Stimulated activated CD4-positive, alpha-beta T cell treated with anti-CD3 and anti-CD28 coated beads, Interleukin-15, amount 100 ng/mL, for 24 hours (primary cell): Measurements from ENCODE around the gene TNFRSF9.
"Not testable (repeated sequence)": the region's sequence is repeated elsewhere in the genome, so short reads cannot be mapped to it uniquely, and the experiment has no call there.

Experiments
- DNase-seq: peaks from one replicate; pipeline ENCODE4 v3.0.0-alpha.2; 2020

Gene TNFRSF9

DNA sequence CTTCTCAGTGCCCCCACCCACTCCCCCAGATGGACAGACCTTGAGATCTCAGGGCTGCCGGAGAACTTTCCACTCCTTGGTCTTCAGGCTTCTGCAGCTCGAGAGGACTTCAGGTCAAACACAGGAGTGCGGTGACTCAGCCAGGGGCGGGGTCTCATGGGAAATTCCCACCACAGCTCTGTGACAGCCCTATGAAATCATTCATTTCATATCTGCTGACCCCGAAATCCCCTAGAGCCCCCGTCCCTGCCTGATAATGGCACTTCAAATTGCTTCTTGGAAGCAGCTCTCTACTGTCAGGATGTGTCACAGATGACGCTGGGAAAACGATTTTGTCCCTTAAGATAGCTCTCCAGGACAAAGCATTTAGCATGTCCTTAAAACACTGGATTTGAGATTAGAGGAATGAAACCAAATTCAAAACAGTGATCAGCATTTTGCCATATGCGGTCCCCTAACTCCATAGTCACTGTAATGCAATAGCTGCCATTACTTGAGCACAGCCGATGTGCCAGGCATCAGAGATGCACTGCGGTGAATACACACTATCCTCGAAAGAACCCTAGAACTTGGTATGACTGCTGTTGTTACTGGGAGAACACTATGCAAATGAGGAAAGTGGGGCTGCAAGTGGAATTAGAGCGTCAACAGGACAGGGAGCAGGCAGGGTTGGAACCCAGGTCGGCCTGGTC, at the start of gene TNFRSF9:
Gene TNFRSF9 (minus strand): TSS at position 95 of the 692 bp plus-strand sequence. CDS start 845 bp downstream, outside the sequence.
- peak; percentile 91 for DNase-seq

DNA sequence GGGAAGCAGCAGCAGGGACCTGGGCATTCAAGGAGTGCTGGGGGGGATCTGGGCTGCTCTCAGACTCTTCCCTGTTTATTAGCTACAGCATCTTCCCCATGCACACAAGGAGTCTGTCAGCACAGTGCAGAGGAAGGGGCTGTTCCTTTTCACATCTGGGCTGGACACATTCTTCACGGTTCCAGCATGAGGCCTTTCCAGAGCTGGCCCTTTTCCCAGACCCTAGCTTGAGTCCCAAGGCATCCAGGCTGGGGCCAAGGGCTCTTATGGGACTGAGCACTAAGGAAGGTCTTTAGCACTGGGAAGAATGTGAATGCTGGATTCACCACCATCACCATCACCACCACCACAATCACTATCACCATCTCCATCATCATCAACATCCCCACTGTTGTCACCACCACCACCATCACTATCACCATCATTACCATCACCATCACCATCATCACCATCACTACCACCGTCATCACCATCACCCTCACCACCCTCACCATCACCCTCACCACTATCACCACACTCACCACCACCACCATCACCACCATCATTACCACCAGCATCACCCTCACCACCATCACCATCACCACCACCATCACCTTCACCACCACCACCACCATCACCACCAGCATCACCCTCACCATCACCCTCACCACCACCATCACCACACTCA, 49.3 kb upstream of the TNFRSF9 start:
- DNase-seq: no peak

DNA sequence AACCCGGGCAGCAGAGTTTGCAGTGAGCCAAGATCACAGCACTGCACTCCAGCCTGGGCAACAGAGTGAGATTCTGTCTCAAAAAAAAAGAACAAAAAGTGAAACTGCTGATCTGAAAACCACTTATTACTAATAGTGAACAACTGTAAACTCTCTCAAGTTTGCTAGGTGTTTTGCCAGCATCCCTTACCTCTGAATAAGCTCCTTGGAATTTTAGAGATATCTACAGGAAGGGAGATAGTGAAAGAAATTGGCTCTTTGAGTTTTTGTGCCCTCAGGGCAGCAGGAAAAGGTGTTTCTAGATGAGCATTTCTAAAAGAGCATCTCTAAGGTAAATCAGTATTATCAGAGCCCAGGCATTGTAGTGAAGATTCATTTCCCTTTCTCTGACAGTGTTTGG, 47.9 kb upstream of the TNFRSF9 start:
- DNase-seq: no peak

DNA sequence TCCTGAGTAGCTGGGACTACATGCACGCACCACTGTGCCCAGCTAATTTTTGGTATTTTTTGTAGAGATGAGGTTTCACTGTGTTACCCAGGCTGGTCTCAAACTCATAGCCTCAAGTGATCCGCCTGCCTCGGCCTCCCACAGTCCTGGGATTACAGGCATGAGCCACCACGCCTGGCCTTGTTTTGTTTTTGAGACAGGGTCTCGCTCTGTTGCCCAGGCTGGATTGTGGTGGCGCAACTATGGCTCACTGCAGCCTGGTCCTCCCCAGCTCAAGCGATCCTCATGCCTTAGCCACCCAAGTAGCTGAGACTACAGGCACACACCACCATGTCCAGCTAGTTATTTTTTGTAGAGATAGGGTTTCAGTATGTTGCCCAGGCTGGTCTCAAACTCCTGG, 46.9 kb upstream of the TNFRSF9 start:
- no peak for DNase-seq

DNA sequence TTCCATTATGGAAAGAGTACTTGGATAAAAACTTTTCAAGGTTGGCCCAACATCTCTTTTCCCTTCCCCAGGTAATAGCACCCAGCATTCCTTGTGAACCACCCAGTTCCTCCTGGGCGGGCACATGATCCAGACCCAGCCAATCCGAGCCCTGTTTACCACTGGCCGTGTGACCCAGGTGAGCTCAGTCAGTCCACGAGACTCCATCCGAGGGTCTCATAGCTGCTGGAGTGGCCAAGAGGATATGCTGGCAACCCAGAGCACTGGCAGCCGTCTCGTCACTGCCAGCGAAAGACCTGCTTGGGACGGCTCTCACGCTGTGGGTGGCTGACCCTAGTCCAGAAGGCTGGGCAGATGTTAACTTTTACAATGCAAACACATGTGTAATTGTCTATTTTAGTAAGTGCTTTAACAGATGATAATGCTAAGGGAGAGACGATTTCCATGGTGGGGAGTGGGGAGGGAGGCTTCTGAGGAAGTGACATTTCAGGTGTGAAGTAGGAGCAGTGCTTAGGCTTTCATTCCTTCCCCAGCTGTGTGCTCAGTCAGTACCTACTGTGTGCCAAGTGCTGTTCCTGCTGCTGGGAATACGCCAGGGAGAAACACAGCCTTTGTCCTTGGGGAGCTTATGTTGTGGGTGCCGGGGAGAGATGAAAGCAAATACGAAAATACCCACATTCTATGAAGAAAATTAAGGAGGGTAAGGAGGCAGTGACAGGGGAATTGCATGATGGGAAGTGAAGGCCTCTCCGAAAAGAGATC, 45.4 kb upstream of the TNFRSF9 start:
- no peak for DNase-seq

DNA sequence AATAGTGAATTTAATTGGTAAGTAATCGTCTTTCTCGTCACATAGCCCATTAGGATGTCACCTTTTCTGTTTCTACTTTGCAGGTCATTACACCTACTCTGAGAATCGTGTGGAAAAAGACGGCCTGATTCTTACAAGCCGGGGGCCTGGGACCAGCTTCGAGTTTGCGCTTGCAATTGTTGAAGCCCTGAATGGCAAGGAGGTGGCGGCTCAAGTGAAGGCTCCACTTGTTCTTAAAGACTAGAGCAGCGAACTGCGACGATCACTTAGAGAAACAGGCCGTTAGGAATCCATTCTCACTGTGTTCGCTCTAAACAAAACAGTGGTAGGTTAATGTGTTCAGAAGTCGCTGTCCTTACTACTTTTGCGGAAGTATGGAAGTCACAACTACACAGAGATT, 44.2 kb upstream of the TNFRSF9 start:
- no peak for DNase-seq

DNA sequence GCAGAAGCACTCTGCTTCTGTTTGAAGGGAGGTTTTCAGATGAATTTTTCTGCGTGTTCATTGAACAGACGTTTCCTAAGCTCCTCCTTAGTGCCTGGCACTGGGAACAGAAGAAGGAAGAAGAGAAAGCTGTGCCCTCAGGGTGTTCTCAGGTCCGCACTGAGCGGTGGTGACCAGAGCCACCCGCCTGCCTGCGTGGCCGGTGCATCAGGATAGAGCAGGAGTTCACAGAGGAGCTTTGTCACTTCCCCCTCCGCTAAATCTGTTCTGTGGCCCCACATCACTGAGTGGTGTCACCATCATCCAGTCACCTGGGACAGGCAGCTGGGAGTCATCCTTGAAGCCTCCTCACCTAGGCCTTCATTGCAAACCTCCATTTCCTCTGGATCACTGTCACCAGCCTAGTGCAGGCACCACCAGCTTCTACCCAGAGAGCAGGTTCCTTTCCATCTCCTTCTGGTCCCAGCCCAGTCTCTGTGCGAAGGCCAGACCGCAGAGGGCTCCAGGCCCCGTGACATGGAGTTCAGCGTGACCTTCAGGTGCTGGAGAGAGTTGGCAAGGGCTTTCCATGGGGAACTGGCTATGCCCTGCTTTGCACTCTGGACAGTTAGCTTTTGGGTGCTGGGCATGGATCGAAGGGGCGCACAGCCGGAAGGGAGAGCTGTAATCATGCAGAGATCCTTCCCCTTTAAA, 42.6 kb upstream of the TNFRSF9 start:
- no peak for DNase-seq

DNA sequence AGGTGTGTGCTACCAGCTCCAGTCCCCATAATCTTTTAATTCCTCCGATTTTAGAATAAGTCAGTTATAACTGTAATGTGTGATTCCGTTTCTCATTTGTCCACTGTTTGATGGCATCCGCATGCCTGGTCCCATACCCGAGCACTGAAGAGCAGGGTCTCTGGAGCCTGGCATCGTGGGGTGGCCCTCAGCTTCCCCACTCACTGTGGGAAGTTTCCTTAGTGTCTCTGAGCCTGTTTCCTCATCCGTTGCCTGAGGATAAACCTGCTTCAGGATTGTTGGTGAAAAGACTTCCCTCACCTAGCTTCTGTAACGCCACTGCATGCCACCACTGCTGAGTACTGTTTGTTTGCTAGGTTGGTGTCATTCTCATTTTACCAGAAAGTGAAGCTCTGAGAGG, 40.3 kb upstream of the TNFRSF9 start:
- no peak for DNase-seq

DNA sequence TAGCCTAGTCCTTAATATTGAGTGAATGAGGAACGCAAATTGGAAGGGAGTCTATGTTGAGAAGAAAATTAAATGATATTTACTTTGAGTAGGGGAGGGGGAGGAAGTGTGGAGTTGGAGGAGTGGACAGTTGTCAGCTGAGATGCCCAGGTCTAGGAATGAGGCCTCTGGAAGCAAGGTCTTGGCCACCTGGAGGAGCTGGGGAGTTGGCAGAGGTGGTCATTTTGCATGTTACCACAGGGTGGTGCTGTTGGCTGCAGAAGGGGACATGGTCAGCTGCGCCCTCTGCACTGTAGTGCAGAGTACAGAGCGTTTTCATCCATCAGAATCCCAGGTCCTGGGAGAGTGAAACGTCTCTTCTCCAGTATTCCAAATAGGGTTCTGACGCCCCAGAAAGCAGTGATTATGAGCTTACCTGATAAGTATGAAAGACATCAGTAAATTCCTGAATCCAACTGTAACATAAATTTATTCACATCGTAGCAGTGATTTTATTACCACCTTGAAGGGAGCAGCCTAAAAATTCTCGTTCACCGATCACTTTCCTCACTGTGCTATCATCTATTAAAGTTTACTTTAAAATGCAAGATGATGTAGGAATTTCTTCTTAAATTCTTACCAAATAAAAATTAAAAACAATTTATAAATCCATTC, 34.7 kb upstream of the TNFRSF9 start:
- DNase-seq: peak; percentile 40

DNA sequence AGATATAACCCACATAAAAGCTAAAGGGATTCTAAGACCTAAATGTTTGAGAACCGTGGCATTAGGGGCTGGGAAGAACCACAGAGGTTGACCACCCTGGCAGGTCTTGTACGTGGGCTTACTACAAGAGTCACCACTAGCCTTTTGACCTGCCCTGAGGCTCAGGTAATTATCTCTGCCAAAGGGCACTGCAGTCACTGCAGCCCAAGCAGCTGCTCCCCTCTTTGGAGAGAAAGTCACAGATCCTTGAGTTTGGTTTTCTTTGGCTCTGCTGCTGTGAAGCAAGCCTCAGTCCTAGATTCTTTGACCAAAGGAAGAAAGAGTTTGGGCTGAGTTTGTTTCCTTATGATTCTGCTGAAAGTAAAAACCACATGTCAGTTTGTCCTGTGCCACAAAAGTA, 32.4 kb upstream of the TNFRSF9 start:
- DNase-seq: no peak

DNA sequence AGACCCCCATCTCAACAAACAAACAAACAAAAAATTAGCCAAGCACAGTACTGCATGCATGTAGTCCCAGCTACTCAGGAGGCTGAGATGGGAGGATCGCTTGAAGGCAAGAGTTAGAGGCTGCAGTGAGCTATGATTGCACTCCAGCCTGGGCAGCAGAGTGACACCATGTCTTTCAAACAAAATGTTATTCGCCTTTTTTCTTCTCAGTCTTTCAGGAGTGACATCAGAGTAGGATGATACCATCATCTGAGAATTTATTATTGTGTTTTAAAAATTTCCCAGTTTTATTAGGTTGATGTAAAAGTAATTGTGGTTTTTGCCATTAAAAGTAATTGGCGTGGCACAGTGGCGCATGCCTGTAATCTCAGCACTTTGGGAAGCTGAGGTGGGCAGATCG, 31.6 kb upstream of the TNFRSF9 start:
- DNase-seq: no peak

DNA sequence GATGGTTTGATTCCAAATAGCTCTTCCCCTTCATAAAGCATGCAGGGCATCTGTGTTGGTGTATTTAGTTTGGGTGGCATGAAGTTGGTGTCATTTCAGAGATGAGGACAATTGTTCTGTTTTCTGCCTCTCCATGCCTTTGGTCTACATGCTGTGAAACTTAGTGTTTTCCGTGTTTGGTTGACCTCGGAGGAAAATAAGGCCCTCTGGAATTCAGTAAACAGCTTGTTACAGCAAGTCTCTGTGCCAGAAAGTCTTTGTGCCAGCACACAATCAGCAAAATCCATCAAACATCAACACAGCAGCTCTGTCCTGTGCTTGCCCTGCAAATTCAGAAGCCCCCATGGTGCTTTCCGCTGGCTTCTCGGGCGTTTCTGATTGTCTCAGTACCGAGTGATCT, 30.4 kb upstream of the TNFRSF9 start:
- no peak for DNase-seq

DNA sequence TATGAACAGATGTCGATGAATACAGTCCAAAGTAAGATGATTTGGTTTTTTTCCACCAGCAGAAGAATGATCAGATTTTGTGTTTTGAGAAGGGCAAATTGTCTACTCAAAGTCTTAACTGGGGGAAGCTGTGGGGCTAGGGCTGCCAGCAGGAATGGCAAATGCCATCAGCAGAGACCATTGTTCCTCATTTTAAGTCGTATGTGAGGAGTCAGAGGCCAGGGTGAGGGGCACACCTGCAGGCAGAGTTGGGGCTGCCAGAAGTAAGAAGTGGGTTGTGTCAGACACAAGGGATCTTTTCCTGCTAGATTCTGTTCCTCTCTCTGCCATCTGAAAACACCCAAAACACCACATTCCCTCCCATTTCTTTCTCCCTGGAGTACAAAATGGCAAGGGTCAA, 29.6 kb upstream of the TNFRSF9 start:
- no peak for DNase-seq

DNA sequence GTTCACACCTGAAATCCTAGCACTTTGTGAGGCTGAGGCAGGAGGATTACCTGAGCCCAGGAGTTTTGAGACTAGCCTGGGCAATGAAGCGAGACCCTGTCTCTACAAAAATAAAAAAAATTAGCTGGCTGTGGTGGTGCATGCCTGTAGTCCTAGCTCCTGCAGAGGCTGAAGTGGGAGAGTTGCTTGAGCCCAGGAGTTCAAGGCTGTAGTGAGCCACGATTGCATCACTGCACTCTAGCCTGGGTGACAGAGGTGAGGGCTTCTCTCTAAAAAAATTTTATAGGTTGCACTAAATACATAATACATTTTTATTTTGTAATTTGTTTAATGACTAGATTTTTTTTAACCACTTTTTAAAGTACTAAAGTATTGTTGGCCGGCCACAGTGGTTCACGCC, 27.0 kb upstream of the TNFRSF9 start:
- DNase-seq: no peak

DNA sequence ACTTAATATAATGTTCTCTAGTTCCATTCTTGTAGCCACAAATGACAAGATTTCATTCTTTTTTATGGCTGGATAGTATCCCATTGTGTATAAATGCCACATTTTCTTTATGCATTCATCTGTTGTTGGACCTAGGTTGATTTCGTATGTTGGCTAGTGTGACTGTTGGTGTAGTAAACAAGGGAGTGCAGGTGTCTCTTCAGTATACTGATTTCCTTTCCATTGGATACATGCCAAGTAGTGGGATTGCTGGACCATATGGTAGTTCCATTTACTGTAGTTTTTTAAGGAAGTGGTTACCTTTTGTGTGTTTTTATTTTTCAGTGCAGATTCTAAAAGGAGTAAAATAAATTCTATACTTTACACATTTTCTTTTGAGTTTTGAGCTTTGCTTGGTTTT, 26.6 kb upstream of the TNFRSF9 start:
- no peak for DNase-seq

DNA sequence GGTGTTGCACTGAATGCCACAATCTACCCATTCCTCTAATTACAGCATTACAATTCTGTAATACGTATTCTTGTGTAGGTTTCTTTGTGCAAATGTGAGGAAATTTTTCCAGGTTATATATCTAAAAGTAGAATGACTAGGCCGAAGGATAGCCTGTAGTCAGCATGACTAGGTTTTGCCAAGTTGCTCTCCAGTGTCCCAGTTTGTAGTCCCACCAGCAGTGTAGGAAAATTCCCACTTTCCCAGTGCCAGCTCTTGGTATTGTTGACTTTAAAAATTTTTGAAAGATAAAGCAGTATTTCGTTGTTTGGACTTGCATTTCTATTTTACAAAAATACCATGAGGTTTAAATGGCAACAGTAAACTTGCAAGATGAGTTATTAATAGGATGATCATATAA, 23.8 kb upstream of the TNFRSF9 start:
- no peak for DNase-seq

DNA sequence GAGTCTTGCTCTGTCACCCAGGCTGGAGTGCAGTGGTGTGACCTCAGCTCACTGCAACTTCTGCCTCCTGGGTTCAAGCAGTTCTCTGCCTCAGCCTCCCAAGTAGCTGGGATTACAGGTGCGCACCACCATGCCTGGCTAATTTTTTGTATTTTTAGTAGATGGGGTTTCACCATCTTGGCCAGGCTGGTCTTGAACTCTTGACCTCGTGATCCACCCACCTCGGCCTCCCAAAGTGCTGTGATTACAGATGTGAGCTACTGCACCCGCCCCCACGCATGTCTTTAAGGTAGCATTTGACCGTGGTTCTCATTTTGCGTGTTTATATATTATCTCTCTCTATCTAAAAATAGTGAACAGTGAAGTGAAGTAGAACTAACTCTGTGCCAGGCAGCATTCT, 23.2 kb upstream of the TNFRSF9 start:
- not testable (repeated sequence) for DNase-seq

DNA sequence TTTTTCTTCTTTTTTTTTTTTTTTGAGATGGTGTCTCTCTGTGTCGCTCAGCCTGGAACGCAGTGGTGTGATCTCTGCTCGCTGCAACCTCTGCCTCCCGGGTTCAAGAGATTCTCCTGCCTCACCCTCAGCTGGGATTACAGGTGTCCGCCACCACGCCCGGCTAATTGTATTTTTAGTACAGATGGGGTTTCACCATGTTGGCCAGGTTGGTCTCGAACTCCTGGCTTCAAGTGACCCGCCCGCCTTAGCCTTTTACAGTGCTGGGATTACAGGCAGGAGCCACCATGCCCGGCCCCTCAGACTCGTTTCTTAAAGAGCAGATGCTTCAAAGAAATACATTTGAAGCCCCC, 22.7 kb upstream of the TNFRSF9 start:
- not testable (repeated sequence) for DNase-seq

DNA sequence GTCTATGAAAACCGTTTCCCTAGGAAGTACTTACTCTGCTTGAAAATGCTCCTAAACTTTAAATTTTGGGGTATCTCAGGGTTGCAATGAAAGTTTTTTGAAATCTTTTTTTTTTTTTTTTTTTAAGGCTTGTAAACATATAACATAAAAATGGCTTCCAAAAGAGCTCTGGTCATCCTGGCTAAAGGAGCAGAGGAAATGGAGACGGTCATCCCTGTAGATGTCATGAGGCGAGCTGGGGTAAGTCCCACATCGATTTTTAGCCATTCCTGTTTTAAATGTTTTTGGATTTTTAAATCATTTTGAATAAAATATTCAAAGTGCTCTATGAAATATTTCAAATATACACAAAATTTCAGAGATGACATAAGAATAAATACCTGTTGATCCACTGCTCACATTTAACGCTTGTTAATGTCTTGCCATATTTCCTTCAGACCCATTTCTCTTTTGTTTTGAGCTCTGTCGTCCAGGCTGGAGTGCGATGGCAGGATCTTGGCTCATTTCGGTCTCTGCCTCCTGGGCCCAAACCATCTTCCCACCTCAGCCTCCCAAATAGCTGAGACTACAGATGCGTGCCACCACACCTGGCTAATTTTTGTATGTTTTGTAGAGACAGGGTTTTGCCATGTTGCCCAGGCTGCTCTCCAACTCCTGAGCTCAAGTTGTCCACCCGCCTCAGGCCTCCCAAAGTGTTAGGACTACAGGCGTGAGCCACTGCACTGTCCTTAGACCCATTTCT, 22.2 kb upstream of the TNFRSF9 start:
- DNase-seq: no peak

DNA sequence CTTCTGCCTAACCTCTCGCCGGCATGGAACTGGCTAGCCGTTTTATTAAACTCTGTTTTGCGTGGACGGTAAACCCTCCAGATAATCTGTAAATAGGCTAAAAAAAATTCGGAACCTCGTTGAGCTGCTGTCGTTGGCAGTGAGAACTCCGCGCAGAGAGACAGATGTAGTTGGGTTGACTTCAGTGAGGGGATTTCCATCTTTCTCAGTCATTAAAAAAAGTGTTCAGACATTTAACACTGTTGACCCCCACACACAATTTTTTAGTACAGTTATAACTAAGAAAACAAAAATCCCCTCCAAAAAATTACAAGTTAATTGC, 21.3 kb upstream of the TNFRSF9 start:
- no peak for DNase-seq

DNA sequence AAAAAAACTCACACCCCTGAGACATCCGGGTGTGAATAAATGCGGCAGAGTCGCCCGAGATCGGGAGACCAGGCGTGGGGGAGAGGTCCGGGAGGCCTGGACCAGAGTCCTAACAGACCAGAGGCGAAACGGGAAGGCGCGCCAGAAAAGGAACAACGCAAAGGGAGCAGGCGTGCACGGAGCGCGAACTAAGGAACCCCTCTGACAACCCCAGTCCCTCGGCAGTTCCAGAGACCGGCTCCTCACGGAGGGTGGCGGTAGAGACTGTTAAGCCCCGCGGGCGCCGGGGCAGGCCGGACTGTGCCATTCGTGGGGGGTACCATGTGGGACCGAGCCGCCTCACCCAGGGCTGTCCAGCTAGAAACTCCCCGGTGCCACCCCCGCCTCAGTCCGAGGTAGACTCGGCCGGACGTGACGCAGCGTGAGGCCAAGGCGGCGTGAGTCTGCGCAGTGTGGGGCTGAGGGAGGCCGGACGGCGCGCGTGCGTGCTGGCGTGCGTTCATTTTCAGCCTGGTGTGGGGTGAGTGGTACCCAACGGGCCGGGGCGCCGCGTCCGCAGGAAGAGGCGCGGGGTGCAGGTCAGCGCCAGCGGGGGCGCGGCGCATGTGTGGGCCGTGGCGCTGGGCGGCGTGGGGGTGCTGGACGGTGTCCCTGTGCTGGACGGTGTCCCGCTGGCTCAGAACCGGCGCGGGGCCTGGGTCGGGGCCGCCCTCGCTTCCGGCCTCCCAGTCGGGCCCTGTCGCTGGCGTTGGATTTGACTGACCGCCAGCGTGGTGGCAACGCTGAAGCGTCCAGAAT, 20.8 kb upstream of the TNFRSF9 start, which contains the start of gene PARK7:
Gene PARK7 (plus strand): TSS at position 496 of the 798 bp plus-strand sequence. CDS start 1,075 bp downstream, outside the sequence.
- peak; percentile 100 for DNase-seq

DNA sequence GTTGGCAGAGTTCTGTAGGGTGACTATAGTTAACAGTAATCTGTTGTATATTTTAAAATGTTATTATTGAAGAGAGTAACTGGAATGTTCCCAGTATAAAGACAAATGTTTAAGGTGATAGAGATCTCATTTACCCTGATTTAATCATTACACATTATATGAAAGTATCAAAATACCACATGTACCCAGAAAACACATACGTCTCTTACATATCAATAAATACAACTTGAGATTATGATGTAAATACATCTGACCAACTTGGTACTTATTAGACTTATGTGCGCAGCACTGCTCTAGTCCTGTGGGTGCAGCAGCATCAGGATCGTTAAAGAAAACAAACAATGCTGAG, 20.2 kb upstream of the TNFRSF9 start:
- no peak for DNase-seq
